Adrenal gland (tissue), 5 donors: ENCODE results near the gene FOXC1.

ENCODE experiments used
- CTCF ChIP-seq, 6 experiments: fragments of 450-650 bp in 4 of 6; fragments of 200-600 bp in 2 of 6; sonication (generic) in 1 of 6; IDR thresholded peaks; 1 replicate in 5 of 6; 2 replicates in 1 of 6; pipeline versions ENCODE4 v1.5.1 to v1.8.0; 2016 to 2021; ENCODE audit warnings: antibody characterized with exemption in 6 of 6, mild to moderate bottlenecking in 2 of 6, moderate library complexity in 1 of 6
- POLR2A ChIP-seq, 2 donors: fragments of 450-650 bp; IDR thresholded peaks; one replicate each; pipeline ENCODE4 v1.6.1; 2017; ENCODE audit warnings: antibody characterized with exemption in 2 of 2, mild to moderate bottlenecking in 2 of 2, moderate library complexity in 1 of 2
- donor health status: DM: no; HTN: no; CAD: no.

- no peak for TF ChIP-seq CTCF (IDR thresholded peaks at IDR 0.05)
- TF ChIP-seq POLR2A (IDR thresholded peaks at IDR 0.05) = no peak
These were observed 18.3 kb downstream of the FOXC1 start for GRCh38 chr6:1627827-1628560.
